ENCODE data around the gene P2RX7.
"Not testable (repeated sequence)": the region's sequence is repeated elsewhere in the genome, so short reads cannot be mapped to it uniquely, and the experiment has no call there.

DNA sequence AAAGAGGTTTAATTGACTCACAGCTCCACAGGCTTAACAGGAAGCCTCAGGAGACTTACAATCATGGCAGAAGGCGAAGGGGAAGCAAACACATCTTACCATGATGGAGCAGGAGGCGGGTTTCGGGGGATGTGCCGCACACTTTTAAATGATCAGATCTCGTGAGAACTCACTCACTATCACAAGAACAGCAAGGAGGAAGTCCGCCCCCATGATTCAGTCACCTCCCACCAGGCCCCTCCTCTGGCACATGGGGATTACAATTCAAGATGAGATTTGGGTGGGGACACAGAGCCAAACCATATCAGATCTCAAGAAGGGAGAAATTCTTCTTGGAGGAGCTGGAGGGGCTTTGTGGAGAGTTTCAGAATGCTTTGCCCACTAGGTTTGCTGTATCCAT, 32.2 kb downstream of the P2RX7 start:
- not testable (repeated sequence) for TF ChIP-seq CTCF, POLR2A (IDR thresholded peaks at IDR 0.05)
